Kidney epithelial cell (primary cell): ENCODE results near the gene PRLR. TPM values are rescaled to one million over a fixed set of nuclear protein-coding genes. Genes with fewer than 3 reads are reported as not detected.

ENCODE experiments used
- DNase-seq: peaks from one replicate; pipeline ENCODE4 v3.0.0-alpha.2; 2010; ENCODE audit warnings: low read depth
- H3K27me3 ChIP-seq: 2 replicates; pipeline ENCODE4 v1.6.0; 2011; ENCODE audit warnings: low read length; ENCODE audit not compliant: control insufficient read depth, insufficient read depth
- H3K36me3 ChIP-seq: 2 replicates; pipeline ENCODE4 v1.5.1; 2011; ENCODE audit warnings: low read length; ENCODE audit not compliant: control insufficient read depth, insufficient read depth
- H3K4me3 ChIP-seq: 2 replicates; pipeline ENCODE4 v1.5.1; 2011; ENCODE audit warnings: low read depth, mild to moderate bottlenecking, control low read depth, low read length
- total RNA-seq: library from RNA; depleted of rRNA; stranded (reverse); fragments of >200 nt; gene quantifications from 2 replicates; pipeline ENCODE4 v1.2.3, GENCODE V29; 2015
- TF ChIP-seq, protein P1 (sequence below): IDR thresholded peaks from 2 replicates; pipeline ENCODE4 v1.5.1; 2011; ENCODE audit warnings: mild to moderate bottlenecking, moderate library complexity, low read length, control low read depth, inconsistent platforms; ENCODE audit not compliant: insufficient read depth, poor library complexity, severe bottlenecking

PRLR gene
- total RNA-seq, 1 donor from 2014 or later = 3.8 TPM

GRCh38 chr5:35047785-35048404 lies 182.4 kb downstream of the PRLR start, which contains the start of gene AGXT2:
Gene AGXT2, minus strand, starts transcription at chr5:35047949. Its CDS starts 57 bp downstream, at chr5:35047892.
- no peak for DNase-seq
- TF ChIP-seq, protein P1, sequence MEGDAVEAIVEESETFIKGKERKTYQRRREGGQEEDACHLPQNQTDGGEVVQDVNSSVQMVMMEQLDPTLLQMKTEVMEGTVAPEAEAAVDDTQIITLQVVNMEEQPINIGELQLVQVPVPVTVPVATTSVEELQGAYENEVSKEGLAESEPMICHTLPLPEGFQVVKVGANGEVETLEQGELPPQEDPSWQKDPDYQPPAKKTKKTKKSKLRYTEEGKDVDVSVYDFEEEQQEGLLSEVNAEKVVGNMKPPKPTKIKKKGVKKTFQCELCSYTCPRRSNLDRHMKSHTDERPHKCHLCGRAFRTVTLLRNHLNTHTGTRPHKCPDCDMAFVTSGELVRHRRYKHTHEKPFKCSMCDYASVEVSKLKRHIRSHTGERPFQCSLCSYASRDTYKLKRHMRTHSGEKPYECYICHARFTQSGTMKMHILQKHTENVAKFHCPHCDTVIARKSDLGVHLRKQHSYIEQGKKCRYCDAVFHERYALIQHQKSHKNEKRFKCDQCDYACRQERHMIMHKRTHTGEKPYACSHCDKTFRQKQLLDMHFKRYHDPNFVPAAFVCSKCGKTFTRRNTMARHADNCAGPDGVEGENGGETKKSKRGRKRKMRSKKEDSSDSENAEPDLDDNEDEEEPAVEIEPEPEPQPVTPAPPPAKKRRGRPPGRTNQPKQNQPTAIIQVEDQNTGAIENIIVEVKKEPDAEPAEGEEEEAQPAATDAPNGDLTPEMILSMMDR = no peak
- no peaks in the 10 kb centered on the region for H3K36me3 ChIP-seq
- H3K27me3 ChIP-seq = no peaks in the 10 kb centered on the region
- no peak within 1 kb of the TSS for H3K4me3 ChIP-seq

- DNase-seq = no peak
- no peaks in the 10 kb centered on the region for H3K27me3 ChIP-seq
- TF ChIP-seq, protein P1 = no peak
- H3K4me3 ChIP-seq = no peak overlapping the region
- H3K36me3 ChIP-seq = no peaks in the 10 kb centered on the region
Measured at GRCh38 chr5:35046774-35047173, 183.5 kb downstream of the PRLR start.

GRCh38 chr5:35045280-35045679 lies 185.0 kb downstream of the PRLR start:
- H3K4me3 ChIP-seq = no peak overlapping the region
- no peaks in the 10 kb centered on the region for H3K27me3 ChIP-seq
- TF ChIP-seq, protein P1 = no peak
- H3K36me3 ChIP-seq = no peaks in the 10 kb centered on the region
- DNase-seq = no peak

GRCh38 chr5:35044649-35045048 lies 185.6 kb downstream of the PRLR start:
- no peak for DNase-seq
- TF ChIP-seq, protein P1 = no peak
- H3K36me3 ChIP-seq = no peaks in the 10 kb centered on the region
- no peaks in the 10 kb centered on the region for H3K27me3 ChIP-seq
- no peak overlapping the region for H3K4me3 ChIP-seq

DNA sequence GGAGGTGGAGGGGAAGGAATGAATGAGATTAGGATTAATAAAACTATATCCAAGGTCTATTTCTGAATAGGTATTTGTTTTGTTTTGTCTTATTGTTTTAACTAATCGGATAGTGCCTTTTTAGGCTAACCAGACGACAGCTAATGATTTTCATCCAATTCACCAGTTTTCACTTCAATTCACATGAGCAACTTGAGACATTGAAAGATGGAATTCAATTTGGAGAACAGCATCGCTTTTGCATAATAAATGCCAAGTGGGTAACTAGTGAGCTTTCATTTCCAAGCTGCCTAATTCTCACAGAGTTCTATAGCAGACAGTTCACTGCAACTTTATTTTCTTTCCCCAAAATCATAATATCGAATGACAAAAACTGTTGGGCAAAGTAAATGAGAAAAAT lies 187.5 kb downstream of the PRLR start:
- no peaks in the 10 kb centered on the region for H3K27me3 ChIP-seq
- H3K36me3 ChIP-seq = no peaks in the 10 kb centered on the region
- no peak overlapping the region for H3K4me3 ChIP-seq
- DNase-seq = no peak
- TF ChIP-seq, protein P1 = no peak

GRCh38 chr5:35041261-35041660 lies 189.0 kb downstream of the PRLR start:
- H3K36me3 ChIP-seq = no peaks in the 10 kb centered on the region
- H3K27me3 ChIP-seq = no peaks in the 10 kb centered on the region
- TF ChIP-seq, protein P1 = no peak
- no peak for DNase-seq
- H3K4me3 ChIP-seq = no peak overlapping the region
